D721Med (cell line): ENCODE results near the gene CFAP65.

Source experiments
- DNase-seq: peaks from one replicate; pipeline ENCODE4 v3.0.0; 2011; ENCODE audit warnings: low spot score; ENCODE audit not compliant: insufficient read length
- FAIRE-seq: peaks from 2 replicates; lab custom pipeline; 2011; peaks lifted over from hg19 to GRCh38; lab: Jason Lieb, UNC
- TF ChIP-seq, protein P1 (sequence below): IDR thresholded peaks from 2 replicates; pipeline ENCODE4 v1.5.1; 2012; ENCODE audit warnings: mild to moderate bottlenecking, control low read depth; ENCODE audit not compliant: insufficient read depth; ENCODE audit errors: missing control alignments

CFAP65 gene, protein sequence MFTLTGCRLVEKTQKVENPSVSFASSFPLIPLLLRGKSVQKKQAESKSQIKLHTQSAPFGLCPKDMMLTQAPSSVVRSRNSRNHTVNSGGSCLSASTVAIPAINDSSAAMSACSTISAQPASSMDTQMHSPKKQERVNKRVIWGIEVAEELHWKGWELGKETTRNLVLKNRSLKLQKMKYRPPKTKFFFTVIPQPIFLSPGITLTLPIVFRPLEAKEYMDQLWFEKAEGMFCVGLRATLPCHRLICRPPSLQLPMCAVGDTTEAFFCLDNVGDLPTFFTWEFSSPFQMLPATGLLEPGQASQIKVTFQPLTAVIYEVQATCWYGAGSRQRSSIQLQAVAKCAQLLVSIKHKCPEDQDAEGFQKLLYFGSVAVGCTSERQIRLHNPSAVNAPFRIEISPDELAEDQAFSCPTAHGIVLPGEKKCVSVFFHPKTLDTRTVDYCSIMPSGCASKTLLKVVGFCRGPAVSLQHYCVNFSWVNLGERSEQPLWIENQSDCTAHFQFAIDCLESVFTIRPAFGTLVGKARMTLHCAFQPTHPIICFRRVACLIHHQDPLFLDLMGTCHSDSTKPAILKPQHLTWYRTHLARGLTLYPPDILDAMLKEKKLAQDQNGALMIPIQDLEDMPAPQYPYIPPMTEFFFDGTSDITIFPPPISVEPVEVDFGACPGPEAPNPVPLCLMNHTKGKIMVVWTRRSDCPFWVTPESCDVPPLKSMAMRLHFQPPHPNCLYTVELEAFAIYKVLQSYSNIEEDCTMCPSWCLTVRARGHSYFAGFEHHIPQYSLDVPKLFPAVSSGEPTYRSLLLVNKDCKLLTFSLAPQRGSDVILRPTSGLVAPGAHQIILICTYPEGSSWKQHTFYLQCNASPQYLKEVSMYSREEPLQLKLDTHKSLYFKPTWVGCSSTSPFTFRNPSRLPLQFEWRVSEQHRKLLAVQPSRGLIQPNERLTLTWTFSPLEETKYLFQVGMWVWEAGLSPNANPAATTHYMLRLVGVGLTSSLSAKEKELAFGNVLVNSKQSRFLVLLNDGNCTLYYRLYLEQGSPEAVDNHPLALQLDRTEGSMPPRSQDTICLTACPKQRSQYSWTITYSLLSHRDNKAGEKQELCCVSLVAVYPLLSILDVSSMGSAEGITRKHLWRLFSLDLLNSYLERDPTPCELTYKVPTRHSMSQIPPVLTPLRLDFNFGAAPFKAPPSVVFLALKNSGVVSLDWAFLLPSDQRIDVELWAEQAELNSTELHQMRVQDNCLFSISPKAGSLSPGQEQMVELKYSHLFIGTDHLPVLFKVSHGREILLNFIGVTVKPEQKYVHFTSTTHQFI (N-terminal part only)

DNA sequence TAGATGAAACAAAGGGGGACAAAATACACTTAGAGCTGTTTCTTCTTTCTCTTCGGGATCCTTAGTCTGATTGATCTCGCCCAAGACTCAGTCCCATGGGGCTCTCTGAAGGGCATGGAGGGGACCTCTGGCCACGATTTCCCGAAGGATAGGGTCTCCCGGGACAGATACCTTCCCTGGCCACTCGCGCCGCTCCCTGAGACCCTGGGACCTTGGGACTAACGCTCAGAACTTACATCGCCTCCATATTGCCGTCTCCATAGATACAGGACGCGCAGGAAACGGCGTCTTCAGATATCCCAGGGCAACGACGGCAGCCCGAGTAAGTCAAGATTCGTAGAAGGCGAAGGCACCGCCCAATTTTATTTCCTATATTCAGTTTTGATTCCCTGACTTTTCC, at the start of gene CFAP65:
Gene CFAP65, minus strand, starts transcription at position 265 of the 400 bp plus-strand sequence. CDS start 2,468 bp downstream, outside the sequence.
- FAIRE-seq = no peak
- DNase-seq = peak; percentile 57
- TF ChIP-seq, protein P1, sequence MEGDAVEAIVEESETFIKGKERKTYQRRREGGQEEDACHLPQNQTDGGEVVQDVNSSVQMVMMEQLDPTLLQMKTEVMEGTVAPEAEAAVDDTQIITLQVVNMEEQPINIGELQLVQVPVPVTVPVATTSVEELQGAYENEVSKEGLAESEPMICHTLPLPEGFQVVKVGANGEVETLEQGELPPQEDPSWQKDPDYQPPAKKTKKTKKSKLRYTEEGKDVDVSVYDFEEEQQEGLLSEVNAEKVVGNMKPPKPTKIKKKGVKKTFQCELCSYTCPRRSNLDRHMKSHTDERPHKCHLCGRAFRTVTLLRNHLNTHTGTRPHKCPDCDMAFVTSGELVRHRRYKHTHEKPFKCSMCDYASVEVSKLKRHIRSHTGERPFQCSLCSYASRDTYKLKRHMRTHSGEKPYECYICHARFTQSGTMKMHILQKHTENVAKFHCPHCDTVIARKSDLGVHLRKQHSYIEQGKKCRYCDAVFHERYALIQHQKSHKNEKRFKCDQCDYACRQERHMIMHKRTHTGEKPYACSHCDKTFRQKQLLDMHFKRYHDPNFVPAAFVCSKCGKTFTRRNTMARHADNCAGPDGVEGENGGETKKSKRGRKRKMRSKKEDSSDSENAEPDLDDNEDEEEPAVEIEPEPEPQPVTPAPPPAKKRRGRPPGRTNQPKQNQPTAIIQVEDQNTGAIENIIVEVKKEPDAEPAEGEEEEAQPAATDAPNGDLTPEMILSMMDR = no peak

DNA sequence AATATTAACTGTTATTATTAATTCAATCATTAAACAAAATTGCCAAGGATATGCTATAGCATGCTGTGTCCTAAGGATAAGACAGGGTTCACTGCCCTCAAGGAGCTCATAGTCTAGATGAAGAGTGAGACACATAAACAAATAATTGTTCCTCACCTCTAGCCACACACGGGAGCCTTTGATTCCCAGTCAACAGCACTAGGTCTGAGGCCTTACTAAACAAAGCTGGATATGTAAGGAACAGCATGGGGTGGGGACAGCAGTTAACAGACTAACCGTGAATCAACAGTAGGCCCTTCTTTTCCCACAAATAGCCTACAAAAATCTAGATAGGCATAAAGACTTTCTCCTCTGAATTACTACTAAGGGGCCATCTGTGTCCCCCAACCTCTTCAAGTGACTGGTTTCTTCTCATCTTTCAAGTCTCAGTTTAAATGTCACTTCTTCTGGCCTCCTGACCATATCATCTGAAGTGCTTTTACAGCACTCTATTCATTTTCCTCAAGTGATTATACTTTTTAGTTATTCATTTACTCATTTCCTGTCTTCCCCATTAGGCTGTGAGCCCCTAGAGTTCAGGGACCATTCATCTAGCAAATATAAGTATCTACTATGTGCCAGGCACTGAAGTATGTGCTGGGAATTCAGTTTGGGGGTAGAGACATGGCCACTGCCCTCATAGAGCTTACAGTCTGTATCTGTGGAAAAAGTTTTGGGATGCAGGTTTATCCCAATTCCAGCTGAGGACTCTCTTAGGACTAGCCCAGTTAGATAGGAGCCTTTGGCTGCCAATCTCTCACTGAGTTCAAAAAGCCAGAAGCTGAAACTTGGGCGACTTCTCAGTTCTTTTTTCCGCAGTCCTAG, 49.4 kb upstream of the CFAP65 start:
- FAIRE-seq = no peak
- TF ChIP-seq, protein P1 = no peak
- DNase-seq = no peak

DNA sequence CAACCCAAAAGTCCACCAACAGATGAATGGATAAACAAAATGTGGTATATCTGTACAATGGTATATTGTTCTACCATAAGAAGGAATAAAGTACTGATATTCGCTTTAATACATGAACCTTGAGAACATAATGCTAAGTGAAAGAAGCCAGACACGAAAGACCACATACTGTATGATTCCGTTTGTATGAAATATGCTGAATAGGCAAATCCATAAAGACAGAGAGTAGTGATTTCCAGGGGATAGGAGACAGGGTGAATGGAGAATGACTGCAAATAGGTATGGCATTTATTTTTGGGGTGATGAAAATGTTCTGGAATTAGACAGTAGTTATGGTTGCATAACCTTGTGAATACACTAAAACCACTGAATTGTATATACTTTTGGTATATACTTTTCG, 48.0 kb upstream of the CFAP65 start:
- no peak for FAIRE-seq
- DNase-seq = no peak
- TF ChIP-seq, protein P1 = no peak

DNA sequence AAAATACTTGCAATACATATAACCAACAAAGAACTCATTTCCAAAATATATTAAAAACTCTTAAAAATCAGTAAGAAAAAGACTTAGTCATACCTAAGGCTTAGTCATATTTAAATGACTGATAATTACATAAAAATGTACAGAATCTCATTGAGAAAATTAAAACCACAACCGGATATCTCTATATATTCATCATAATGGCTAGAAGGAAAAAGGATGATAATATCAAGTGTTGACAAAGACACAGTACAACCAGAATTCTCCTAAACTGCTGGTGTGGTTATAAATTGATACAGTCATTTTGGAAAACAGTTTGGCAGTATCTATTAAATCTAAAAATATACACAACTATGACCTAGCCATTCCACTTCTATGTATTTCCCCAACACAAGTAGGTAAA, 46.5 kb upstream of the CFAP65 start:
- FAIRE-seq (no peak), DNase-seq (no peak)
- TF ChIP-seq, protein P1 = no peak

DNA sequence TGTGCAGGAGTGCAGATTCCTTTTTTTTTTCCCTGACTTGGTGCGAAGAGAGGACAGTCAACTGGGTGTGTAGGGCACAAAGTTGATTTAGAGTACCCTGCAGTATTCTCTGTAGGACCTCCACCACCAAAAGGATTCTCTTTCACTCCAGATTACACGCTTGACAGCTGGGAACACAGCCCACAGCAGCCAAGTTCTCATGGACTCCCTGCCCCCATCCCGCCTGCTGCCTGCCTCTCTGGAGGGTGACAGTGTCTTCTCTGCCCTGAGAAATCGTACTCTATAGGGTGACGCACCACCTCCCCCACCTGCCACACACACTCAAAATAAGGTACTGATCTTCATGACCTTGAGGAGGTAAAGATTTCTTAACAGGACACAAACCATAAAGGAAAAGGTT, 46.0 kb upstream of the CFAP65 start:
- TF ChIP-seq, protein P1 = no peak
- no peak for DNase-seq
- FAIRE-seq = no peak

DNA sequence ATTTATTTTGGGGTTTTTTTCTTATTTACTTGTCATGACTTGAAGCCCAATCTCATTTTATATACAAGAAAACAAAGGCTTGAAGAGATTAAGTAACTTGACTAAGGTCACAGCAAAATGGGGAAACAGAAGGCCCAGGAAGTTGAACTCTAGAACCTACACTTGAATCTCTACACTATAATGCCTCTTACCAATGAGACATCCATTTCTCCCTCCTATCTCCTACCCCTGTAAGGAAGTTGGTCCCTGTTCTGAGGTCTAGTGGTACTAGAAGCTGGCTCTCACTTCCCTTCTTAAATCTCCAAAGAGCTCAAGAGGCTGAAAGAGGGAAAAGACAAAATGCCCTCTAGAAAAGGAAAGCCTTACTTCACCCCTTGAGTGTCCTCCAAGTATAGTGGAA, 44.9 kb upstream of the CFAP65 start:
- DNase-seq (no peak), FAIRE-seq (no peak)
- TF ChIP-seq, protein P1 = no peak
